ENCODE data around the gene DLEC1. TPM values are rescaled to one million over a fixed set of nuclear protein-coding genes. Genes with fewer than 3 reads are reported as not detected.

Gene DLEC1
- total RNA-seq, 1 experiment from 2014 or later: not detected

- no peak for DNase-seq (ENCODE audit: low read depth)
These were observed 69.9 kb downstream of the DLEC1 start for GRCh38 chr3:38108649-38109579.

- DNase-seq (ENCODE audit: low read depth): no peak
These were observed 70.7 kb downstream of the DLEC1 start for GRCh38 chr3:38109580-38110313.

- DNase-seq (ENCODE audit: low read depth): no peak
These were observed 71.5 kb downstream of the DLEC1 start for GRCh38 chr3:38110314-38111050.

DNA sequence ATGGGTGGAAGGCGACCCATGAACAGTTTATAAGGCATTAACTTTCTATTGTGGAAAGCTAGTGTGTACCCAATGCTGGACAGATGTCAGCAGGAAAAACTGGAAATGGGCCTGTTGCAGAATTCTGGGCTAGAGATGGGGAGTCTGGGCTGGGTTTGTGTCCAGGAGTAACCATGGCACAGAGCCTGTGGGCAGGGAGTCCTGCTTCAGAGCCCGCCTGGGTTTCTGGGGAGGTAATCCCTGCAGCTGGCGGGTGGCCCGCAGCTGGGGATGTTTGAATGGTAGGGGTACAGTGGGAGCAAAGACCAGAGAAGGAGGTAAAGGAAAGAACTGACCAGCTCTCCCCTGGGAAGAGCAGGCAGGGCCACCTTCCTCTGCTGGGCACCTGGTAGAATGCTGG is 72.2 kb downstream of the DLEC1 start:
- DNase-seq (ENCODE audit: low read depth): no peak

DNA sequence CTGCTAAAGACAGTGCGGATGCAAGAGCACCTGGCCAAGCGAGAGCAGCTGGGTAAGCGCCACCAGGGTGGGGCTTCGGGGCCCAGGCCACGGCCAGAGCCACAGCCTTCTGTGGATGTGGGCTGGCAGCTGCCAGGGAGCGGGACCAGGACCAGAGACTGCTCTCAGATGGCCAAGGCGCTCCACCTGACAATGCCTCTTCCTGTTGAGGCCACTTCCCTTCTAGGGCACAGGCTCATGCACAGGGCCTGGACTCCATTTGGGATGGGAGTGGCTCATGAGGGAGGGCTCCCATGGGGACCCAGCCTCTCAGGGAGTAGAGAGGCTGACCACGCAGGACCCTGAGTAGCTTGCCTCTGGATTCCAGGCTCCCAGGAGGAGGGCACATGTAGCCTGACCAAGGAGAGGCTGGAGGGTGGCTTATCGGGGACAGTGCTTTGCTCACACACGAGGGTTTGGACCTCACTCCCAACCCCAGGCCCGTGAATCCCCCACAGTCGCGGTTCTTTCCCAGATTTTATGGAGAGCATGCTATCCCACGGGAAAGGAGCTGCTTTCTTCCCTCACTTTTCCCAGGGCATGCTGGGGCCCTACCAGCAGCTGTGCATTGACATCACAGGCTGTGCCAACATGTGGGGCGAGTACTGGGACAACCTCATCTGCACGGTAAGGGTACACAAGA is 72.8 kb downstream of the DLEC1 start:
- no peak for DNase-seq (ENCODE audit: low read depth)

GRCh38 chr3:38112378-38112761 is 73.4 kb downstream of the DLEC1 start:
- DNase-seq (ENCODE audit: low read depth): no peak

- DNase-seq (ENCODE audit: low read depth): no peak
These were observed 75.3 kb downstream of the DLEC1 start for GRCh38 chr3:38114052-38114874.

DNA sequence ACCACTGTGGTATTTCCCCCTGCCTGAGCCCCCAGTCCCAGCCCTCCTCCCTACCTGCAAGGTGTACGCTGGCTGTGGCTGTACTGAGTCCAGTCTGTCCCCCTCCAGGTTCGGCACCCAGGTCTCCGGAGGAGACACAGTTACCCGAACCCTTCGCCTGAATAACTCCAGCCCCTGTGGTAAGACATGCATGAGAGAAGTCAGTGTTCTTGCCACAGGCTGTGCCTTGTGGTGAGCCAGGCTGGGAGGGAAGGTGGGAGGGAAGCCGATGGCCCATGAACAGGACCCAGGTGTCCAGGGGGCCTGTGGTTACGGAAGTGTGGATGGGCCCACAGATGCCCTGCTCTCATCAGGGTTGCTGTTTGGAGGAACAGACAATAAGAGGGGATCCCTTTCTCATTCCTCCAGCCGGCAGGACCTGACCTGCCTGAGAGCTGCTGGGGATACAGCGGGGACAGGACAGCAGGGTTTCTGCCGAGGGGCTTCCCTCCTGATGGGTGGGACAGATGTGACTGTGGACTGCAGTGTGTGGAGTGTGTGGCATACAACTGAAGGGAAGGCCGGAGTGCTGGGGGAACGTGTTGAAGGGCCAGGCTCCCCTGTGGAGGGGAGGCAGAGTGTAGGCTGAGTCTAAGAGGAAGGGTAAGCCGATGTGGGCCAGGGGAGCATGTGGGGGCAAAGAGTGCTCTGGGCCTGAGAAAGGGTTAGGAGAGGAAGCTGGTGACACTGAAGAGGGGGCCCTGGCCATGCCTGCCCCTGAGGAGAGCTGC is 76.1 kb downstream of the DLEC1 start:
- DNase-seq (ENCODE audit: low read depth): no peak

GRCh38 chr3:38115645-38116427 is 76.8 kb downstream of the DLEC1 start:
- DNase-seq (ENCODE audit: low read depth): no peak

- no peak for DNase-seq (ENCODE audit: low read depth)
These were observed 77.6 kb downstream of the DLEC1 start for GRCh38 chr3:38116471-38117162.

DNA sequence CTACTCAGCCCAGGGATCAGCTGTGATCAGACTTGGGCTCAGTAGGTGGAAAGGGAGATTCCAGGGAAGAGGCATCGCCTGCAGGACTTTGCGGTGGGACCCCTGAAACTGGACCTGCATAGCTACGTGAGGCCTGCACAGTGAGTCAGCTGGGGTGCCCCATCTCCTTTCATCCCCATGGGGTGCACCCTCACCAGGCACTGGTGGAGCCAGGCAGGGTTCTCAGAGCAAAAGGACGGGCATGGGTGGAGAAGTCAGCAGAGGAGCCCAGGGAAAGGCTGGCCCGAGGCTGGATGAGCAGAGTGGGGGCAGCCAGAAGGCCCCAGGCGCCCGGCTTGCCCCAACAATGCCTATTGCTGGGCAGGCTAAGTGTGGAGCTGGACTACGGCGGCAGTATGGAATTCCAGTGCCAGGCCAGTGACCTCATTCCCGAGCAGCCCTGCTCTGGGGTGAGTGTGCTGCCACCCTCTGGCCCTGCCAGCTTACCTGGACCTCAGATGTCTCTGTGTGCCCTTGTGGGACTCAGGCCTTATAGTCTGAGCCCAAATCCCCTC is 78.2 kb downstream of the DLEC1 start:
- DNase-seq (ENCODE audit: low read depth): no peak

GRCh38 chr3:38117748-38118420 is 78.9 kb downstream of the DLEC1 start:
- DNase-seq (ENCODE audit: low read depth): peak; percentile 56

DNA sequence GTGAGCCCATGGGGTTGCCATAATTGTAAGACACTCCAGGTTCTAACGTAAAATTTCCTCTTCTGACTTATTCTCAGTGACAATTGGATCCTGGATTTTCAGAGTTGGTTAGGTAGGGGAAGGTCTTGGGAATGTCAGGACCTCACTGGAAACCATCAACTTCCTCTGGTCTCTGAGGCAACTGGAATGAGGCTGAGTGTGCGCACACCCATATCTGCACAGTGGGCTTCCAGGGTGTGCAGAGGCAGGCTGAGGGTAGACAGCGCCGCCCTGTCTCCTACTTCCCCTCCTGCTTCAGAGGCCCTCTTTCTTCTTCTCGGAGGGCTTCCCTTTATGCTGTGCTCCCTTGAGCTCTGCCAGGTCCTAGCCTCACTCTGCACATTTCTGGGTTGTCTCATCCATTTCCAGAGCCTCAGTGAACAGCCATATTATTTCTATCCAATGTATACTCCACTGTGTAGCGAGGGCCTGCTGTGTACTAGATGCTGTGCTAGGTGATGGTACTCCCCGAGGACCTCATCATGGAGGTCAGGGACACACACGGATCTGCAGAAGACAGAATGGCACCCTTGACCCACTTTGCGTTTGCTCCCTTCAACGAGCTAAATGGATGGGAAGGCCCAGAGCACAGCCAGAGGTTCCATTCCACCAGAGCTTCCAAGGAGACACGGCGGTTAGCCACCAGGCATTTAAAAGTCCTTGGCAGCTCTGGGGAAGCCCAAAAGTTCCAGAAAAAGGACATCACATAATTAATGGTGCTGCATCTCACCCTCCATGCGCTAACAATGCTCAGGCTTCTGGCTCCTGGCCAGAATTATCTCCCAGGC is 79.6 kb downstream of the DLEC1 start:
- no peak for DNase-seq (ENCODE audit: low read depth)

DNA sequence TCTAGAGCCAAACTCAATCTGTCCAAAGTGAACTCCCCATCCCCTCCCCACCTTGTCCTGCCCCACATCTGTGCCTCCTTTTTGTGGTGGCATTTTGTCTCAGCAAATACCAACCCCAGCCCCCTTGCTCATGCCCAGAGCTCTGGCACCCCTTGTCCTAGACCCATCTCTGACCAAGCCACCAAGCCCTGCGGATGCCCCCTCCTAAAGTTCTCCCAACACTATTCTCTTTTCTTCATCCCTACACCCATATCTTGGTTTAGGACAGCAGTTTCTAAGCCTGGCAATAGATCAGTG is 80.2 kb downstream of the DLEC1 start:
- no peak for DNase-seq (ENCODE audit: low read depth)

GRCh38 chr3:38119821-38120692 is 81.0 kb downstream of the DLEC1 start:
- DNase-seq (ENCODE audit: low read depth): no peak

All from Daoy (cell line).